Right lobe of liver (tissue), 4 donors: ENCODE data around the gene COX10.

ENCODE experiments used
- POLR2A ChIP-seq: fragments of 450-650 bp; IDR thresholded peaks from one replicate; pipeline ENCODE4 v1.6.1; 2017; ENCODE audit warnings: antibody characterized with exemption, mild to moderate bottlenecking
- TF ChIP-seq, protein P1 (sequence below), 4 donors: fragments of 200-600 bp in 3 of 4; fragments of 450-650 bp in 1 of 4; IDR thresholded peaks; one replicate each; pipeline versions ENCODE4 v1.5.1 to v1.8.0; 2016 to 2022; ENCODE audit warnings: antibody characterized with exemption in 4 of 4, mild to moderate bottlenecking in 2 of 4
- donor health status: DM: no; HTN: no; CAD: no.
- donor health status: DM: no; HTN: no; CAD: no.
- donor health status: DM: no; HTN: yes; CAD: no.

DNA sequence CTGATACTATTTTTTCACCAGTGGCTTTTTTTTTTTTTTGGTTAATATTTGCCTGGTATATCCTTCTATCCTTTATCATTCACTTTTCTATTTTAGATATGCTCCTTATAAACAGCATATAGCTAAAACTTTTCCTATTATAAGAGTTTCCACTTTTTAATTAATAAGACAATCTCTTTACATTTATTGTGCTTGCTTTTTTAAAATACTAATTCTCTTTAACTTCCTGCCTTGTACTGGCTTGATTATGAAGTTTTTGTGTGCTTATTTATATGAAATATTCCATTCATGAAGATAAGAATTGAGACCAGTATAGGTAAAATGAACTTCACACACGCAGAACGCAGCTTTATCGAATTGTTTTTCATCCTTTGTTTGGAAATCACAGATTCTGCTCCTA, 176.3 kb downstream of the COX10 start:
- TF ChIP-seq, protein P1, sequence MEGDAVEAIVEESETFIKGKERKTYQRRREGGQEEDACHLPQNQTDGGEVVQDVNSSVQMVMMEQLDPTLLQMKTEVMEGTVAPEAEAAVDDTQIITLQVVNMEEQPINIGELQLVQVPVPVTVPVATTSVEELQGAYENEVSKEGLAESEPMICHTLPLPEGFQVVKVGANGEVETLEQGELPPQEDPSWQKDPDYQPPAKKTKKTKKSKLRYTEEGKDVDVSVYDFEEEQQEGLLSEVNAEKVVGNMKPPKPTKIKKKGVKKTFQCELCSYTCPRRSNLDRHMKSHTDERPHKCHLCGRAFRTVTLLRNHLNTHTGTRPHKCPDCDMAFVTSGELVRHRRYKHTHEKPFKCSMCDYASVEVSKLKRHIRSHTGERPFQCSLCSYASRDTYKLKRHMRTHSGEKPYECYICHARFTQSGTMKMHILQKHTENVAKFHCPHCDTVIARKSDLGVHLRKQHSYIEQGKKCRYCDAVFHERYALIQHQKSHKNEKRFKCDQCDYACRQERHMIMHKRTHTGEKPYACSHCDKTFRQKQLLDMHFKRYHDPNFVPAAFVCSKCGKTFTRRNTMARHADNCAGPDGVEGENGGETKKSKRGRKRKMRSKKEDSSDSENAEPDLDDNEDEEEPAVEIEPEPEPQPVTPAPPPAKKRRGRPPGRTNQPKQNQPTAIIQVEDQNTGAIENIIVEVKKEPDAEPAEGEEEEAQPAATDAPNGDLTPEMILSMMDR (IDR thresholded peaks at IDR 0.05) = no peak
- TF ChIP-seq POLR2A = no peak
